GM12892 (cell line): Measurements from ENCODE around the gene PASK.

ENCODE experiments used
- POLR2A ChIP-seq: IDR thresholded peaks from 2 replicates; pipeline ENCODE4 v1.6.1; 2011; ENCODE audit warnings: low read depth, low read length, control low read depth
- TAF1 ChIP-seq: IDR thresholded peaks from 2 replicates; pipeline ENCODE4 v1.6.1; 2011; ENCODE audit warnings: low read depth, mild to moderate bottlenecking, control low read depth, low read length, borderline replicate concordance

- TF ChIP-seq POLR2A (no peak), TAF1 (no peak)
Measured at GRCh38 chr2:241180495-241180894, 31.2 kb upstream of the PASK start.
